GM11168 (cell line): ENCODE measurements around the gene ZNHIT6.

Experiments used
- in situ Hi-C: fragments of 300-500 bp; cut with MboI; formaldehyde crosslinking; loops from one replicate; pipeline ENCODE4 v1.12.0; 2022; ENCODE audit warnings: low sequenced_read_pairs; ENCODE audit not compliant: unreplicated experiment

The ZNHIT6 gene

GRCh38 chr1:85626818-85627217 is 81.4 kb downstream of the ZNHIT6 start:
- in situ Hi-C loops, result no loop called here

- in situ Hi-C loops, result no loop called here
Measured at GRCh38 chr1:85624361-85624760, 83.9 kb downstream of the ZNHIT6 start.

- in situ Hi-C loops, result no loop called here
Measured at GRCh38 chr1:85623061-85623471, 85.2 kb downstream of the ZNHIT6 start.

GRCh38 chr1:85621430-85621829 is 86.8 kb downstream of the ZNHIT6 start:
- in situ Hi-C loops, result no loop called here

GRCh38 chr1:85617633-85618100 is 90.6 kb downstream of the ZNHIT6 start:
- in situ Hi-C loops, result no loop called here

- in situ Hi-C loops, result no loop called here
Measured at GRCh38 chr1:85616736-85617135, 91.5 kb downstream of the ZNHIT6 start.

GRCh38 chr1:85616364-85616705 is 91.9 kb downstream of the ZNHIT6 start:
- in situ Hi-C loops, result no loop called here

GRCh38 chr1:85615586-85616363 is 92.5 kb downstream of the ZNHIT6 start:
- in situ Hi-C loops, result no loop called here

- in situ Hi-C loops, result no loop called here
Measured at GRCh38 chr1:85612704-85613361, 95.4 kb downstream of the ZNHIT6 start.

GRCh38 chr1:85611856-85612255 is 96.4 kb downstream of the ZNHIT6 start:
- in situ Hi-C loops, result no loop called here

GRCh38 chr1:85611425-85611824 is 96.8 kb downstream of the ZNHIT6 start:
- in situ Hi-C loops, result no loop called here

GRCh38 chr1:85609976-85610375 is 98.3 kb downstream of the ZNHIT6 start:
- in situ Hi-C loops, result no loop called here

- in situ Hi-C loops, result no loop called here
Measured at GRCh38 chr1:85608851-85609250, 99.4 kb downstream of the ZNHIT6 start.

- in situ Hi-C loops, result no loop called here
Measured at GRCh38 chr1:85607921-85608265, 100.3 kb downstream of the ZNHIT6 start.

GRCh38 chr1:85607126-85607920 is 100.9 kb downstream of the ZNHIT6 start:
- in situ Hi-C loops, result no loop called here

- in situ Hi-C loops, result no loop called here
Measured at GRCh38 chr1:85606414-85606800, 101.8 kb downstream of the ZNHIT6 start.

GRCh38 chr1:85605484-85606413 is 102.5 kb downstream of the ZNHIT6 start:
- in situ Hi-C loops, result no loop called here

- in situ Hi-C loops, result no loop called here
Measured at GRCh38 chr1:85604298-85604997, 103.8 kb downstream of the ZNHIT6 start.

- in situ Hi-C loops, result no loop called here
Measured at GRCh38 chr1:85603086-85603880, 105.0 kb downstream of the ZNHIT6 start.
